BE2C (cell line): Measurements from ENCODE around the gene GPRIN3.

ENCODE experiments used
- DNase-seq: peaks from one replicate; pipeline ENCODE4 v3.0.0-alpha.2; 2020
- H3K27me3 ChIP-seq: fragments of 250-450 bp; sonication (Bioruptor Pico); 2 replicates; pipeline ENCODE4 v1.5.1; 2020; ENCODE audit warnings: mild to moderate bottlenecking
- H3K36me3 ChIP-seq: fragments of 250-450 bp; sonication (Bioruptor Pico); 2 replicates; pipeline ENCODE4 v1.5.1; 2020; ENCODE audit warnings: mild to moderate bottlenecking
- H3K4me1 ChIP-seq: fragments of 250-450 bp; sonication (Bioruptor Pico); 2 replicates; pipeline ENCODE4 v1.5.1; 2020
- H3K4me3 ChIP-seq: 2 replicates; pipeline ENCODE4 v1.5.1; 2011; ENCODE audit warnings: low read depth, low read length
- H3K9me3 ChIP-seq: fragments of 250-450 bp; sonication (Bioruptor Pico); 2 replicates; pipeline ENCODE4 v1.5.1; 2020
- TF ChIP-seq, protein P1 (sequence below): IDR thresholded peaks from 2 replicates; pipeline ENCODE4 v1.5.1; 2012; ENCODE audit warnings: mild to moderate bottlenecking, low read depth, low read length

Gene GPRIN3

GRCh38 chr4:89285745-89286144 is 21.9 kb downstream of the GPRIN3 start:
- no peak for DNase-seq
- Histone ChIP-seq H3K9me3 (no peaks in the 10 kb centered on the region), H3K4me1 (no peaks in the 10 kb centered on the region), H3K27me3 (no peaks in the 10 kb centered on the region), H3K36me3 (no peaks in the 10 kb centered on the region), H3K4me3 (no peak overlapping the region)
- TF ChIP-seq, protein P1, sequence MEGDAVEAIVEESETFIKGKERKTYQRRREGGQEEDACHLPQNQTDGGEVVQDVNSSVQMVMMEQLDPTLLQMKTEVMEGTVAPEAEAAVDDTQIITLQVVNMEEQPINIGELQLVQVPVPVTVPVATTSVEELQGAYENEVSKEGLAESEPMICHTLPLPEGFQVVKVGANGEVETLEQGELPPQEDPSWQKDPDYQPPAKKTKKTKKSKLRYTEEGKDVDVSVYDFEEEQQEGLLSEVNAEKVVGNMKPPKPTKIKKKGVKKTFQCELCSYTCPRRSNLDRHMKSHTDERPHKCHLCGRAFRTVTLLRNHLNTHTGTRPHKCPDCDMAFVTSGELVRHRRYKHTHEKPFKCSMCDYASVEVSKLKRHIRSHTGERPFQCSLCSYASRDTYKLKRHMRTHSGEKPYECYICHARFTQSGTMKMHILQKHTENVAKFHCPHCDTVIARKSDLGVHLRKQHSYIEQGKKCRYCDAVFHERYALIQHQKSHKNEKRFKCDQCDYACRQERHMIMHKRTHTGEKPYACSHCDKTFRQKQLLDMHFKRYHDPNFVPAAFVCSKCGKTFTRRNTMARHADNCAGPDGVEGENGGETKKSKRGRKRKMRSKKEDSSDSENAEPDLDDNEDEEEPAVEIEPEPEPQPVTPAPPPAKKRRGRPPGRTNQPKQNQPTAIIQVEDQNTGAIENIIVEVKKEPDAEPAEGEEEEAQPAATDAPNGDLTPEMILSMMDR = no peak

- Histone ChIP-seq H3K4me1 (no peaks in the 10 kb centered on the region), H3K27me3 (no peaks in the 10 kb centered on the region), H3K4me3 (no peak overlapping the region), H3K9me3 (no peaks in the 10 kb centered on the region), H3K36me3 (no peaks in the 10 kb centered on the region)
- TF ChIP-seq, protein P1 = no peak
- DNase-seq = no peak
Measured at GRCh38 chr4:89284828-89285227, 22.8 kb downstream of the GPRIN3 start.

- Histone ChIP-seq H3K9me3 (no peaks in the 10 kb centered on the region), H3K36me3 (no peaks in the 10 kb centered on the region), H3K4me3 (no peak overlapping the region), H3K27me3 (no peaks in the 10 kb centered on the region), H3K4me1 (no peaks in the 10 kb centered on the region)
- no peak for DNase-seq
- TF ChIP-seq, protein P1 = no peak
Measured at GRCh38 chr4:89284020-89284424, 23.6 kb downstream of the GPRIN3 start.

DNA sequence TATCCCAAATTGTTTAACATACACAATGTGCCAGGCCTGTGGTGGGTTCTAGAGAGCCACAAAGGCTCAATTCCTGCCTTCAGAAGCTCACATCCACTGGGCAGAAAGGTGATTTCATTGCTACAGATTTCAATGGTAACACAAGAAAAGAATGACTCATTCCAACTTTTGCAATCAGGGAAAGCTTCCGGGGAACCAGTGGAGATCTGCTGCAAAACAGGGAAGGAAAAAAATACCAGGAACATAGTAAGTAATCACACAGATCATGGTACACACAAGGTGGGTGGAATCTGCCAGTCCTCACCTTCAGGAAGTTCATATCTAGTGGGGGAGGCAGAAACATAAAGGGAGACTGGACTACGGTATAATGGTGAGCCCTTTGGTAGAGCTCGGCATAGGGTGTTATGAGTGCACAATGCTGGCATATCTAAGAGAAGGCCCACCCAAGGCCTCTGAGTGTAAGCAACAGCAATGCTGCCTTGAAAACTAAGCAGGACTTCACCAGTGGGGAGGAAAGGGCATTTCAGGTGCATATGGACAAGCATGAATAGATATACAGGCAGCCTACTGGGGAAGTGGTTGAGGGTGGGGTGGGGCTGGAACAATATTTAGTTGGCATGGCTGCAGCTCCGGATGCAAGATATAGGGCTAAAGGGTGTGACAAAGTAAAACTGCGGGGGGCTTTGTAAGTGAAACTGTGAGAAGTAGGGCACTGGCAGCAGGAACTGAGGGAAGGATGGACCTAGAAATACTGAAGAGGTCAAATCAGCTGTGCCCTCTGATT is 24.2 kb downstream of the GPRIN3 start:
- DNase-seq = no peak
- TF ChIP-seq, protein P1 = no peak
- no peaks in the 10 kb centered on the region for H3K4me1 ChIP-seq

DNA sequence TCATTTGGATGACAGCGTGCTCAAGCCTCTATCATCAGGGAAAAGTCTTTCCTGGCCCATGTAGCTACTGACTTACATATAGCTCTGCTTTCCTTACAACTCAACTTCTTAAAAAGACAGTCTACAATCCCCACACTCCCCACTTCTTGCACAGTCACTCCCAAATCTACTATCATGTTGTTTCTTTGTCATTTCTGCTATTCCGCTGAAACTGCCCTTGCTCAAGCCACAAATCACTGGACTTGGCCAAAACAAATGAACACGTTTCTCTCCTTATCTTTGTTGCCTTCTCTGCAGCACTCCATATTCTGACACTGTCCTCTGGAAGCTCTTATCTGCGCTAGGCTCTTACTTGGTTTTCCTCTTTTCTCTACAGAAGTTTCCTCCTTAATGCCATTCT is 28.2 kb downstream of the GPRIN3 start:
- Histone ChIP-seq H3K4me1 (no peaks in the 10 kb centered on the region), H3K9me3 (no peaks in the 10 kb centered on the region), H3K4me3 (no peak overlapping the region), H3K36me3 (no peaks in the 10 kb centered on the region), H3K27me3 (peaks cover 3% of the 10 kb centered on the region)
- TF ChIP-seq, protein P1 = no peak
- DNase-seq = no peak

More for the DNA sequence above, 24.2 kb downstream of the GPRIN3 start:
- H3K27me3 ChIP-seq = no peaks in the 10 kb centered on the region
- no peak overlapping the region for H3K4me3 ChIP-seq
- H3K9me3 ChIP-seq = no peaks in the 10 kb centered on the region
- no peaks in the 10 kb centered on the region for H3K36me3 ChIP-seq

GRCh38 chr4:89277412-89277811 is 30.2 kb downstream of the GPRIN3 start:
- Histone ChIP-seq H3K27me3 (peaks cover 6% of the 10 kb centered on the region), H3K9me3 (no peaks in the 10 kb centered on the region), H3K4me1 (no peaks in the 10 kb centered on the region), H3K36me3 (no peaks in the 10 kb centered on the region), H3K4me3 (no peak overlapping the region)
- TF ChIP-seq, protein P1 = no peak
- no peak for DNase-seq
